ENCODE results near the gene ZNF573.
"Not testable (repeated sequence)": the region's sequence is repeated elsewhere in the genome, so short reads cannot be mapped to it uniquely, and the experiment has no call there.

The ZNF573 gene

GRCh38 chr19:37790244-37790925, 11.0 kb upstream of the ZNF573 start:
- TF ChIP-seq MYC (IDR thresholded peaks at IDR 0.05; ENCODE audit: low read depth, low read length), result no peak
- no peak for TF ChIP-seq POLR2A (IDR thresholded peaks at IDR 0.05; ENCODE audit: extremely low read depth, insufficient read length)
- no peak for TF ChIP-seq MAX (IDR thresholded peaks at IDR 0.05; ENCODE audit: low read depth, low read length)
- TF ChIP-seq CTCF (IDR thresholded peaks at IDR 0.05; ENCODE audit: low read depth, low read length), result no peak
- H3K4me3 ChIP-seq (ENCODE audit: low read depth, low read length), result no peak overlapping the region
- DNase-seq (ENCODE audit: low read depth), result no peak

GRCh38 chr19:37778613-37779126, 716 bp downstream of the ZNF573 start:
- TF ChIP-seq MAX (IDR thresholded peaks at IDR 0.05; ENCODE audit: low read depth, low read length), result no peak
- no peak for TF ChIP-seq MYC (IDR thresholded peaks at IDR 0.05; ENCODE audit: low read depth, low read length)
- peak; percentile 56 for DNase-seq (ENCODE audit: low read depth)

GRCh38 chr19:37770985-37771384, 8.4 kb downstream of the ZNF573 start:
- H3K4me3 ChIP-seq (ENCODE audit: low read depth, low read length), result no peak overlapping the region
- DNase-seq (ENCODE audit: low read depth), result no peak
- TF ChIP-seq MYC (IDR thresholded peaks at IDR 0.05; ENCODE audit: low read depth, low read length) (no peak), MAX (IDR thresholded peaks at IDR 0.05; ENCODE audit: low read depth, low read length) (no peak), CTCF (IDR thresholded peaks at IDR 0.05; ENCODE audit: low read depth, low read length) (no peak), POLR2A (IDR thresholded peaks at IDR 0.05; ENCODE audit: extremely low read depth, insufficient read length) (no peak)

More at GRCh38 chr19:37778613-37779126, 716 bp downstream of the ZNF573 start:
- peak overlapping the region; percentile 97 for H3K4me3 ChIP-seq (ENCODE audit: low read depth, low read length)

GRCh38 chr19:37763488-37763887, 15.9 kb downstream of the ZNF573 start:
- TF ChIP-seq CTCF (IDR thresholded peaks at IDR 0.05; ENCODE audit: low read depth, low read length), result no peak
- TF ChIP-seq POLR2A (IDR thresholded peaks at IDR 0.05; ENCODE audit: extremely low read depth, insufficient read length), result no peak
- no peak for TF ChIP-seq MYC (IDR thresholded peaks at IDR 0.05; ENCODE audit: low read depth, low read length)
- TF ChIP-seq MAX (IDR thresholded peaks at IDR 0.05; ENCODE audit: low read depth, low read length), result no peak
- no peak for DNase-seq (ENCODE audit: low read depth)
- no peak overlapping the region for H3K4me3 ChIP-seq (ENCODE audit: low read depth, low read length)

GRCh38 chr19:37757683-37758082, 21.7 kb downstream of the ZNF573 start:
- not testable (repeated sequence) for DNase-seq (ENCODE audit: low read depth); H3K4me3 ChIP-seq (ENCODE audit: low read depth, low read length)

GRCh38 chr19:37738371-37738770, 41.0 kb downstream of the ZNF573 start:
- no peak for DNase-seq (ENCODE audit: low read depth)
- H3K4me3 ChIP-seq (ENCODE audit: low read depth, low read length), result no peak overlapping the region
- TF ChIP-seq MYC (IDR thresholded peaks at IDR 0.05; ENCODE audit: low read depth, low read length), result no peak
- no peak for TF ChIP-seq MAX (IDR thresholded peaks at IDR 0.05; ENCODE audit: low read depth, low read length)
- no peak for TF ChIP-seq POLR2A (IDR thresholded peaks at IDR 0.05; ENCODE audit: extremely low read depth, insufficient read length)
- no peak for TF ChIP-seq CTCF (IDR thresholded peaks at IDR 0.05; ENCODE audit: low read depth, low read length)

All from NB4 (cell line).